GM21367 (cell line): Measurements from ENCODE around the gene RBM3.
A peak's percentile ranks its signal among the peaks of the same experiment; 100 is the strongest.
"Not testable (repeated sequence)": the region's sequence is repeated elsewhere in the genome, so short reads cannot be mapped to it uniquely, and the experiment has no call there.

Source experiments
- ATAC-seq: cut with Tn5 transposase; IDR thresholded peaks from one replicate; pipeline ENCODE4 v1.9.1; 2021; ENCODE audit not compliant: unreplicated experiment

The RBM3 gene

DNA sequence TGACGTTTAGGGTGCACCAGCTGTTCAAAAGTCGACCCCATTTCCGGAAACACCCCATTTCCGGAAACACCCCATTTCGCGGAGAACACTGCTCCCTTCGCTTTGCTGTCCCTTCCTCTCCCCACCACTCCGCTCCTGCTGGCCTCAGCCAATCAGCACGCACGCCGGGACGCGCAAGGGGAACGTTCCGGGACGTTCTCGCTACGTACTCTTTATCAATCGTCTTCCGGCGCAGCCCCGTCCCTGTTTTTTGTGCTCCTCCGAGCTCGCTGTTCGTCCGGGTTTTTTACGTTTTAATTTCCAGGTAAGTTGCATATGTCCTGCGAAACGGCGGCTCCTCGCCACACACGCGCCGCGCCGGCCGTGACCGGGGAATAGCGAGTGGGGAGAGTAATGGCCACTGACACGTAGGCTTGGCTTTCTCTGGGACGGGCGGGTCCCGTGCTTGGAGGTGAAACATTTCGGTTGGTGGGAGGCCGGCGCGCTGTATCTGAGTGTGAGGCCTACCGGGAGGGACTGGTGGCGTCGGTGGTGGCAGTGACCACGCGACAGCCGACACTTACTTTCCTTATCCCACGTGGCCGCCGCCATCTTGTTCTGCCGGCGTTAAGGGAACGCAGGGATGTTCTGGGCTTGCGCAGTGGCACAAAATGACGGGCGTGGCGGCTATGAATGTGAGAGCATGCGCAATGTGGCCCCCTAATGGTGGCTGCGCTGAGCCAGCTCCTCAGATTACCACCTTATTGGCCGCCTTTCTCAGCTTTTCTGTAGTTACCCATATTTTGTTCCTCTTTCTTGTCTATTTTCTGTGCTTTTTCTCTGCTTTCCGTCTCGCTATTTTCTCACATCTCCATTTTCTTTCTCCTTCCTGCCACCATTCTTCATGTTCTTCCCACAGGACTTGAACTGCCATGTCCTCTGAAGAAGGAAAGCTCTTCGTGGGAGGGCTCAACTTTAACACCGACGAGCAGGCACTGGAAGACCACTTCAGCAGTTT lies at the start of gene RBM3:
Gene RBM3 (plus strand): TSS at position 215 of the 997 bp plus-strand sequence. CDS start 697 bp downstream, at position 912.
- ATAC-seq = peak; percentile 88

DNA sequence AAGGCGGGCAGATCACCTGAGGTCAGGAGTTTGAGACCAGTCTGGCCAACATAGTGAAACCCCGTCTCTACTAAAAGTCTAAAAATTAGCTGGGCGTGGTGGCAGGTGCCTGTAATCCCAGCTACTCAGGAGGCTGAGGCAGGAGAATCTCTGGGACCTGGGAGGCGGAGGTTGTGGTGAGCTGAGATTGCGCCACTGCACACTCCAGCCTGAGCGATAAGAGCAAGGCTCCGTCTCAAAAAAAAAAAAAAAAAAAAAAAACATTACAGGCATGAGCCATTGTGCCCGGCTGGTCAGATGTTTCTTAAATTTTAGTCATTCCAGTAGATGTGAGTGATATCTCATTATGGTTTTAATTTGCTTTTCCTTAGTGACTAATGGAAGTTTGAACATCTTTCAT lies 48.4 kb upstream of the RBM3 start:
- not testable (repeated sequence) for ATAC-seq

DNA sequence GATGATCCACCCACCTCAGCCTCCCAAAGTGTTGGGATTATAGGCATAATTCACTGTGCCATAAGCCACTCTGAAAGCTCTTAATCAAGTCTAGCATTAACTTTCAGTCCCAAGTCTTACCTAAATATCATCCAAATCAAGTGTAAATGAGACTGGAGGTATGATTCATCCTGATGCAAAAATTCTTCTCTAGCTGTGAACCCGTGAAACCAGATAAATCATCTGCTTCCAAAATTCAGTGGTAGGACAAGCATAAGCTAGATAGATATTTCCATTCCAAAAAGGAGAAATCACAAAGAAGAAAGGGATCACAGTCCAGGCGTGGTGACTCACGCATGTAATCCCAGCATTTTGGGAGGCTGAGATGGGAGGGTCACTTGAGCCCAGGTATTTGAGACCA lies 43.5 kb upstream of the RBM3 start:
- no peak for ATAC-seq

DNA sequence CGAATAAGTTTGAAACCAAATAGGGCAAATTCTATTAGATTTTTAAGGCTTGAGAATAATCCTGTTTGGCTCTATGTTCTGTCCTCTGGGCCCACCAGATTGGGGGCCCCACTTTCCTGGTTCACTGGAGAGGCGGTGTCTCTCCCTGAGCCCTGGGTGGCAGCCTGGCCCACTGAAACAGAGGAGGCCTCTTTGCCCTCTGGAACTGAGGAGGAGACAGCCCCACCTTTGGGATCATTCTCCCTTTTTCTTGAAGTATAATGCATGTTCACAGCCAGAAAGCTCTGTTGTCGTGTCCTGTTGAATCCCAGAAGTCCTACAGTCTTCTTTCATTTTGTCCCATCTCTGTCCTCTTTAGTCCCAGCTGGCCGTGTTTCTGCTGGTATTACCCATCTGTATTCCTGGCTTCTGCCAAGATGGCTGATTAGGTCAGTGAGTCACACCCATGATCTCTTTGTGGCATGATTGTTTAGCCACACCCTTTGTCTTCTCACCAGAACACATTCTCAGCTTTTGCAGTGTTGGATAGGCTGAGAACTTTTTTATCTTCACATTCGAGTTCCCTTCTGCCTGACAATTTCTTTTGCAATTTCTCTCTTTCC lies 42.8 kb upstream of the RBM3 start:
- ATAC-seq = no peak

DNA sequence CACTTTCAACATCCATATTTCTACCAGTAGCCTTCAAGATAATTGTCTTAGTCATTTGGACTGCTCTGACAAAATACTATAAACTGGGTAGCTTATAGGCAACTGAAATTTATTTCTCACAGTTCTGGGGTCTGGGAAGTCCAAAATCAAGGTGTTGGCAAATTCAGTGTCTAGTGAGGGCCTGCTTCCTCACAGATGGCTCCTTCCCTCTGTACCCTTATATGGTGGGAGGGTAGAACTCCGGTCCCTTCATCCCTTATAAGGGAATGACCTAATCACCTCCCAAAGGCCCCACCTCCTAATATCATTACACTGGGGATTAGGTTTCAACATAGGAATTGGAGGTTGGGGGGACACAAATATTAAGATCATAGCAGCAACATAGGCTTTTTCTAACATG lies 42.1 kb upstream of the RBM3 start:
- ATAC-seq = no peak

DNA sequence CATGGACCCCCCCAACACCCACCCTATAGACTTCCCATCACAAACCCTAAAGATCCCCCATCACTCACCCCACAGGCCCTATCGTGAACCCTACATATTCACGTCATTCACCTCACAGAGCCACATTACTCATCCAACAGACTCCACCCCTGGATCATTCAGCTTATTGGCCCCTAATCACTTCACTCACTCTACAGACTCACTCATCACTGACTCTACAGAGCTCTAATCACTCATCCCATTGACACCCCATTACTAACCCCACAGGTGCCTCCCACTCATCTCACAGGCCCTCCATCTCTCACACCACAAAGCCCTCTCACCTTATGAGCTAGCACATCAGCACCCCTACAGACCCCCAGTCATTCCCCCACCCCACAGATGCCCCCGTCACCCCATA lies 41.1 kb upstream of the RBM3 start:
- no peak for ATAC-seq

DNA sequence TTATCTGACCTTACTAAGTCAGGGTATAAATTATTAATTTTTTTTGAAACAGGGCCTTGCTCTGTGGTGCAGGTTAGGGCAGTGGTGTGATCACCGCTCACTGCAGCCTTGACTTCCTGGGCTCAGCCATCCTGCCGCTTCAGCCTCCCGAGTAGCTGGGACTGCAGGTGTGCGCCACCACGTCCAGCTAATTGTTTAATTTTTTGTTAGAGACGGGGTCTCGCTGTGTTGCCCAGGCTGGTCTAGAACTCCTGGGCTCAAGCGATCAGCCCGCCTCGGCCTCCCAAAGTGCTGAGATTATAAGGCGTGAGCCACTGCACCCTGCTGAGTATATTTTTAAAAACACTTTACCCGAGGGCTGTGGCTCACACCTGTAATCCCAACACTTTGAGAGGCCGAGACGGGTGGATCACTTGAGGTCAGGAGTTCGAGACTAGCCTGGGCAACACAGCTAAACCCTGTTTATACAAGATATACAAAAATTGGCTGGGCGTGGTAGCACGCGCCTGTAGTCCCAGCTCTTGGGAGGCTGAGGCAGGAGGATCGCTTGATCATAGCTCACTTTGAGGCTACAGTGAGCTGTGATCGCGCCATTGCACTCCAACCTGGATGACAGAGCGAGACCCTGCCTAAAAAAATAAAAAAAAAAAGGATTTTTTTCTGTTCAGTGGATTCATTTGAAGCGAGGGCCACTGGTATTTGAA lies 35.5 kb upstream of the RBM3 start:
- no peak for ATAC-seq

DNA sequence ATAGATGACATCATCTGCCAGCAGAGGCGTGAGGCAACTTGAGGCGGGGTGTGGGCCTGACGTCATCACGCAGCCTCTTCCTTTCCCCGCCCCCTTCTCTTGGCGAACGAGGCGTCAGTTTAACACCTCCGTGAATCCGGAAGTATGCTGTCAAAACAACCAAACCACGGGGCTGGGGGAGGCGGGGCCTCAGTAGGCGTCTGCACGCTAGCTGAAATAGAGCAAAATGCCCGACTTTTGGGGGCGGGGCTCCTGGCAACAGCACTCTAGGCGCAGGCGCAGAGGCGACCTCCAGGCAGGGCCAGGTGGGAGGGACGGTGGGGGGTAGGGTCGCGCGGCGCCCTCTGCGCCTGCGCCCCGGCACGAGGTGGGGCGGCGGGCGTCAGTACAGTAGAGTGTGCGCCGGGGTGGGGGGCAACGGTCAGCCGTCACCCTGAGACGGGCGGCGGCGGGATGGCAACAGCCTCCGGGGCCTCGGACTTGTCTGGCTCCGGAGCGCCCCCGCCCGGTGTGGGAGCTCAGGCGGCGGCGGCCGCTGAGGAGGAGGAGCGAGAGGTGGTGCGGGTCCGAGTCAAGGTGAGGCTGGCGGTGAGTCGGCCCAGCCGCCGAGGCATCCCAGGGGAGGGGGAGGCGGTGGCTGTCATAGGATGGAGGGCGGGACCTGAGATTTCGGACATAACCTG lies 34.8 kb upstream of the RBM3 start, which contains the start of gene TBC1D25:
Gene TBC1D25 (plus strand): TSS at position 370 of the 683 bp plus-strand sequence. CDS start 84 bp downstream, at position 454.
- ATAC-seq = peak; percentile 69

DNA sequence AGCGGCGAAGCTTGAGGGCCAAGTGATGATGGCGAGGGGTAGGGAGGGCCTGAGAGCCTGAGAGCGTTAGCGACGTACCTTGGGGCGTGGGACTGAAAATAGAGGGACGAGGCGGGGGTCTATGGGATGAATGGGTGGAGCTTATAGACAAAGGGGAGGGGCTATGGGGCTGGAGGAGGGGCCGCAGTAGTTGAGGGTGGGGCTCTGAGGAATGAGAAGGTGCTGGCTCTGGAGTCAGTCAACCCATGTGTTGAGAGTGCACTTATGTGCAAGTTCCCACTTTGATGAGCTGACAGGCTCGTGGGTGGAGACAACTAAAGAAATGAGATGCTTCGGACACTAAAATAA lies 34.3 kb upstream of the RBM3 start:
- ATAC-seq = peak; percentile 29

DNA sequence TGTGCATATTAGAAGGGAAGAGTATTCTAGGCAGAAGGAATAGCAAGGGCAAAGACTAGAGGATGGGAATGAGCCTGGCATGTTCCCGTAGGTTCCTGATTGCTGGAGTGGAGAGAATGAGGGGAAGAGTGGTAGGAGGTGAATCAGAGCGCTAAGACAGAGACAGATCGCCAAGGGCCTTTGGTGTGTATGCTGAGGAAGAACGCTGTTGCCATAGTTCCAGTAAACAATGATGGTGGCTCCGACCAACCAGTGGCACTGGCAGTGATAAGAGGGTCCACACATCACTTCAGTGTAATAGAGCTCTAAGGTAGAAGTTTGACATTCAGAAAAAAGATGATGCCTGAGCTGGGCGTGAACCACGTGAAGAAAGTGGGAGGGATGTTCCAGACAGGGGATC lies 33.8 kb upstream of the RBM3 start:
- no peak for ATAC-seq

DNA sequence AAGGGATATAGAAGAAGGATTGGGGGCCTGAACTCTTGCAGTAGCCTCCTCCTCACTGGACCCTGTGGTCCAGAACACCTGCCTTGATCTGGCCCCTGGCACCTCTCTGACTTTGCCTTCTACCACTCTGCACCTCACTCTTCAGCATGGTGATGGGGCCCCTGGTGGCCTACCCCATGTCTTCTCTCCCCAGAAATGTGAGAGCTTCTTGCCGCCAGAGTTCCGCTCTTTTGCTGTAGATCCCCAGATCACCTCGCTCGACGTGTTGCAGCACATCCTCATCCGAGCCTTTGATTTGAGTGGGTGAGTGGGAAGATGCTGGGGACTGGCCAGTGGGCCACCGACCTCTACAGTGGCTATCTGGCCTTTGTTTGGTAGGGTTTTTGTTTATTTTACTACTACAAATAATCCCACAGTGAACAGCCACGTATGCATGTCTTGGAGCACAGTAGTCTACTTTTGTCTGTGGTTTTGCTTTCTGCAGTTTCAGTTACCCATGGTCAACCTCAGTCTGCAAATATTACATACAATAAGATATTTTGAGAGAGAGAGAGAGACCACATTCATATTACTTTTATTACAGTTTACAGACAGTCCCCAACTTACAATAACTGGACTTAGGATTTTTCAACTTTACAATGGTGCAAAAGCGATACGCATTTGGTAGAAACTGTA lies 33.0 kb upstream of the RBM3 start:
- no peak for ATAC-seq

DNA sequence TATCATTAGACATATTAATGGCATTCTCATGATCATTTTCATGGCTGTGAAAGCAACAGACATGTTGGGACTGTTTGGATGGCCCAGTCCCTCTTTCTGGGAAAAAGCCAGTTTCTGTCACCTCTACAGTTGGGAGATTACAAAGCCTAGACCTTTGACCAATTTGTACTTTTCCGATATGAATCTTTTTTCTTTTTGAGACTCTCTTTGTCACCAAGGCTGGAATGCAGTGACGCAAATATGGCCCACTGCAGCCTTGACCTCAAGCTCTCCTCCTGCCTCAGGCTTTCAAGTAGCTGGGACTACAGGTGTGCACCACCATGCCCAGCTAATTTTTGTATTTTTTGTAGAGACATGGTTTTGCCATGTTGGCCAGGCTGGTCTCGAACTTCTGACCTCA lies 25.4 kb upstream of the RBM3 start:
- ATAC-seq = no peak

DNA sequence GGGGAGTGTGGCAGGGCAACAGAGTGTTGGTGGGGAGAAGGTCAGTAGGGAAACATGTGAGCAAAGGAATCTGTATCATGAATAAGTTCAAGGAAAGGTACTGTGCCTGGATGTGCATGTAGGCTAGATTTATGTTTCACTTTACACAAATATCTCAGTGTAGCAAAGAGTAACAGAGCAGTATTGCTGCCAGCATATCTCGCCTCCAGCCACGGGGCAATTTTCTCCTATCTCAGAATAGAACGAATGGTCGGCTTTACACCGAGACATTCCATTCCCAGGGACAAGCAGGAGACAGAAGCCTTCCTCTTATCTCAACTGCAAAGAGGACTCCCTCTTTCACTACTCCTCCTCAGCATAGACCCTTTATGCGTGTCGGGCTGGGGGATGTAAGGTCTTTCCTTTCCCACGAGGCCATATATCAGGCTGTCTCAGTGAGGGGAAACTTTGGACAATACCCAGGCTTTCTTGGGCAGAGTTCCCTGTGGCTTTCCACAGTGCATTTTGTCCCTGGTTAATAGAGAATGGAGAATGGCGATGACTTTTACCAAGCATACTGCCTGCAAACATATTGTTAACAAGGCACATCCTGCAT lies 18.5 kb upstream of the RBM3 start:
- ATAC-seq = not testable (repeated sequence)

DNA sequence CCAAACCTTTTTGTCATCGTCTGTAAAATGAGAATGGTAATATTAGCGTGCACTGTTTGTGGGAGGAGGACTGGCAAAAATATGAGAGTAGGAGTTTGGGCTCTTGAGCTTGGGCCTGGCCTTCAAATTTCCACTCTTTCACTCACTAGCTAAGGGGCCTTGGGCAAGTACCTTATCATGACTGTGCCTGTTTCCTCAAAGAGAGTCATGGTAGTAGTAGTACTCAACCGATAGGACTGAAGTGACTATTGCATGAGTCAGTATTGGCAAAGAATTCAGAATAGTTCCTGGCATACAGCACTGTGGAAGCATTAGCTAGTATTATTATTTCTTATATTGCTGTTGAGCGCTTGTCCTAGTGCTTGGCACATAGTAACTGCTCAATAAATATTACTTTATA lies 16.0 kb upstream of the RBM3 start:
- no peak for ATAC-seq

DNA sequence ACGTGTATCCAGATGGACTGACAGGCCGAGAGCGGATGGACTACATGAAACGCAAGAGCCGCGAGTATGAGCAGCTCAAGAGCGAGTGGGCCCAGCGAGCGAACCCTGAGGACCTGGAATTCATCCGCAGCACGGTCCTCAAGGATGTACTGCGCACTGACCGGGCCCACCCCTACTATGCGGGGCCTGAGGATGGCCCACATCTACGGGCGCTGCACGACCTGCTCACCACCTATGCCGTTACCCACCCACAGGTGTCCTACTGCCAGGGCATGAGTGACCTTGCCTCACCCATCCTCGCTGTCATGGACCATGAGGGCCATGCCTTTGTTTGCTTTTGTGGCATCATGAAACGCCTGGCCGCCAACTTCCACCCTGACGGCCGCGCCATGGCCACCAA lies 14.6 kb upstream of the RBM3 start:
- no peak for ATAC-seq

DNA sequence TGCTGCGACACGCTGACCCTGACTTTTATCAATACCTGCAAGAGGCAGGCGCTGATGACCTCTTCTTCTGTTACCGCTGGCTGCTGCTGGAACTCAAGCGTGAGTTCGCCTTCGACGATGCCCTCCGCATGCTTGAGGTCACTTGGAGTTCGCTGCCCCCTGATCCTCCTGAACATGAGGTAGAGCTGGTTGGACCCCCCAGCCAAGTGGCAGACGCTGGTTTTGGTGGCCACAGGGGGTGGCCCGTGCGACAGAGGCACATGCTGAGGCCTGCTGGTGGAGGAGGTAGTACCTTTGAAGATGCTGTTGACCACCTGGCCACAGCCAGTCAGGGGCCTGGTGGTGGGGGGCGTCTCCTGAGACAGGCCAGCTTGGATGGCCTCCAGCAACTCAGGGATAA lies 14.2 kb upstream of the RBM3 start:
- ATAC-seq = no peak

DNA sequence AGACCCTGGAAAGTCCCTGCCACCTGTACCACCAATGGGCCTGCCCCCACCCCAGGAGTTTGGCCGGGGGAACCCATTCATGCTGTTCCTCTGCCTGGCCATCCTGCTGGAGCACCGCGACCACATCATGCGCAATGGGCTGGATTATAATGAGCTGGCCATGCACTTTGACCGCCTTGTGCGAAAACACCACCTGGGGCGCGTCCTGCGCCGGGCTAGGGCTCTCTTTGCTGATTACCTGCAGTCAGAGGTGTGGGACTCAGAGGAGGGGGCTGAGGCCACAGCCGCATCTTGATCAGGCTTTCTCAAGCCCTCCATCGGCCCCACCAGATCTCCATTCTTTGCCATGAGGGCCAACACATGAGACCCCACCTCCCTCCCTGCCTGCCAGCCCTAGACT lies 13.6 kb upstream of the RBM3 start:
- no peak for ATAC-seq

DNA sequence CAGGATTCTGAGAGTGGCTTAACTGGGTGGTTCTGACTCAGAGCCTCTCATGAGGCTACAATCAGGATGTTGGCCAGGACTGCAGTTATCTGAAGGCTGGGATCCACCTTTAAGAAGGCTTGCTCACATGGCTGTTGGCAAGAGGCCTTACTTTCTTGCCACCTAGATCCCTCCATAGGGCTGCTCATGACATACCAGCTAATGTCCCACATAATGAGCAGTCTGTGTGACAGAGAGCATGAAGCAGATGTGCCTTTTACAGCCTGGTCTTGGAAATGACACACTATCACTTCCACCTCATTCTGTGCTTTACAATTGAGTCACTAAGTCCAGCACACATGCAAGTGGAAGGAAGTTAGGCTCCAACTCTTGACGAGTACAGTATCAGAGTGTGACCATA lies 4.3 kb upstream of the RBM3 start:
- no peak for ATAC-seq

DNA sequence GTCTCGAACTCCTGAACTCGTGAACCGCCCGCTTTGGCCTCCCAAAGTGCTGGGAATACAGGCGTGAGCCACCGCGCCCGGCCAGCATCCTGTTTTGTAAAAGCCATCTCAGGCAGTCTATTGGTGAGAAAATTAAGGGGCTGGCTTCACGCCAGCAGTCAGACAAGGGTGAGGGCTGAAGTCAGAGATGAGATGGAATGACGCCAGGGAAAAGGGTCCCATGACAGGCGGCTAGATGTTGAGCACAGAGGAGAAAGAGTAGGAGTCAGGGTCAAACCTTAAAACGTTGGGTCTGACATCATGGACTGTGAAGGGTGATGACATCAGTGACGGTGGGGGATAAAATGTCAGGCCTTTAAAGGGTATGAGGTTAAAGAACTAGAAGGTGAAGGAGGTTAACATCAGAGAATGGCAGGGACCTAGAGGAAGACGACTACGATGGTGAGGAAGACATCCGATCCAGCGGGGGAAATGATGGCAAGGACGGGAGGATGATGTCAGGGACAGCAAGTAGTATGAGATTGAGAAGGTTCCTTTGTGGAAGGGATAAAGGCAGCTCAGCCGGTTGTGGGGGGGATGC lies 504 bp upstream of the RBM3 start:
- no peak for ATAC-seq

DNA sequence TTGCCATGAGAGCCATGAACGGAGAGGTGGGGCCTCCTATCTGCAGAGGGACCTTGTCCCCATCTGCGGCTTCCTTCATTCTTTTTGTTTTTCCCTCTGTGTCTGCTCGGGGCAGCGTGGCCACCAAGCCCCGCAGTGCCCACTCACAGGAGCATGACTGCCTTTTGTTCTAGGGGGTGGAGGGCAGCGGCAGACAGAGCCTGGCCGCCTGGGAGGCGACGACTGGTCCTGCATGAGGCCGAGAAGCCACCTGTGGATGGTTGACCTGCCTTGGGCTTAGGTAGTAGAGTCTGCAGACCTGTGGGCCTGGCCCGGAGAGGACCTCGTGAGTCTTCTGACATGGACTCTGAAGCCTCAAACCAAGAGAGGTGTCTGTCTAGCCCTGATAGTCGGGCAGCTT lies 1.4 kb downstream of the RBM3 start:
- ATAC-seq = no peak
